NCI-H446 treated with DMSO at 0.1 percent for 48 hours (cell line): ENCODE measurements around the gene CSMD2.

Experiments
- DNase-seq: peaks from one replicate; lab custom pipeline; 2025; lab: John Stamatoyannopoulos, UW

Gene CSMD2

GRCh38 chr1:33960188-33960895 is 204.7 kb downstream of the CSMD2 start:
- DNase-seq = no peak

GRCh38 chr1:33957854-33958253 is 207.2 kb downstream of the CSMD2 start:
- DNase-seq = no peak

- no peak for DNase-seq
Measured at GRCh38 chr1:33955096-33955495, 209.9 kb downstream of the CSMD2 start.

- no peak for DNase-seq
Measured at GRCh38 chr1:33949570-33949969, 215.5 kb downstream of the CSMD2 start.

- no peak for DNase-seq
Measured at GRCh38 chr1:33948291-33948690, 216.7 kb downstream of the CSMD2 start.

DNA sequence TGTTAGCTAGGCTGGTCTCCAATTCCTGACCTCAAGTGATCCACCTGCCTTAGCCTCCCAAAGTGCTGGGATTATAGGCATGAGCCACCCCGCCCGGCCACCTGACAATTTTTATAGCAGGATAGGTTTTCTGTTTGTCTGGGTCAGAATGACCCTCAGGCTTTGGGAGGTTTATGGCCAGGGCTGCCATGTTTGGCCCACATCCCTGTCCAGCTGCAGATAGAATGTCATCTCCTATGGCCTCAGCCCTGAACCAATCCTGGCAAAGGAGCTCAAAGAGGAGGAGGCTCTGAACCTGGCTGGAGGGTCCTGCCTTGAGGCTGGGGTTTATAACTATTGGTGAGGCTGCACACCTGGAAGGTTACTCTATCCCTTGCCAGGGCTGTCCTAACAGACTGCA is 218.2 kb downstream of the CSMD2 start:
- DNase-seq = no peak

DNA sequence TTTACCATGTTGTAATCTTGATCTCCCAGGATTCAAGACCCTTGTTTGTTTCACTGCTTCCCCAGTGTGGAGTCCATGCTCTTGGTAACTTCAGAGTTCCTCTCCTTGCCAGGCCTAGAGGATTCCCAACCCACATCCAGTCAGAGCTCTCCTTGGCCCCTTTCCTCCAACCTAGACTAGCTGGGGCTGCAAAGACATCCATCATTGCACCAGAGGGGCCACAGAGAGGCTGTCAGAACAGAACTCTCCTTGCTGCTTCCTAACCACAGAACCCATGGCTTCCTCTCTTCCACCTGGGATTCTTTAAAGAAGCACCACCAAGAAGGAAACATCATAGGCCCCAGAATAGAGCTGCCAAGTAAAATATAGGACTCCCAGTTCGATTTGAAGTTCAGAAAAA is 220.2 kb downstream of the CSMD2 start:
- DNase-seq = no peak

DNA sequence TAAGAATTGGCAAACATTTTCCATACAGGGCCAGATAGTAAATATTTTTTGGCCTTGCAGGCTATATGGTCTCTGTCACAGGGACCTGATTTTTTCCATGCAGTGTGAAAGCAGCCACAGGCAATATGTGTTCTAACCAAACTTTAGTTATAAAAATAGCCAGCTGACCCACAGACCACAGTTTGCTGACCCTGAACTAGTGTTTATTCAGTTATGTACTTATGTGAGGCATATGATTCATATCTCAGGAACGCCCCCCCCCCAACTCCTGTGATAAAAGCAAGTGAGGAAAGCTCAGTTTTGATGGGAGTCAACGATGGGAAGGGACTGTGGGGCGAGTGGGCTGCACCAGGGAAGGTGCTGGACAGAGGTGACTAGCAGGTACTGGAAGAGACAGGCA is 221.1 kb downstream of the CSMD2 start:
- DNase-seq = no peak

DNA sequence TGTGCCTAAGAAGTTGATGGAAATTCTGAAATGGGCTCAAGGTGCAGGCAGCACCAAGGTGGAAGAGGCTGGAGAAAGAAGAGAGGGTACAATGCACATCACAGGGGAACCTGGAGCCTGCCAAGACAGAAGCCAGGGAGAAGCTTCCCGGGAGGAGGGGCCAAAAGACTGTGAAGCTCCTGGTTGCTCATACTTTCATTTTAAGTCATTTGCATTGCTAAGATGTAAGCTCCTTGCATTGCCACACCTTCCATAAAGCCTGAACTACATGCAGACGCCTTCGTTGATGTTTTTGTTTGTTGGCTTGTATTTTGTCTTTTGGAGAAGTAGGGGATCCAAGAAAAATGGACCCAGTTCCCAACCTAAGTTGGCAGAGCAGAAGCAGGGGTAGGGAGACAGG is 232.2 kb downstream of the CSMD2 start:
- DNase-seq = no peak

- DNase-seq = peak; percentile 41
Measured at GRCh38 chr1:33931111-33931475, 233.9 kb downstream of the CSMD2 start.

DNA sequence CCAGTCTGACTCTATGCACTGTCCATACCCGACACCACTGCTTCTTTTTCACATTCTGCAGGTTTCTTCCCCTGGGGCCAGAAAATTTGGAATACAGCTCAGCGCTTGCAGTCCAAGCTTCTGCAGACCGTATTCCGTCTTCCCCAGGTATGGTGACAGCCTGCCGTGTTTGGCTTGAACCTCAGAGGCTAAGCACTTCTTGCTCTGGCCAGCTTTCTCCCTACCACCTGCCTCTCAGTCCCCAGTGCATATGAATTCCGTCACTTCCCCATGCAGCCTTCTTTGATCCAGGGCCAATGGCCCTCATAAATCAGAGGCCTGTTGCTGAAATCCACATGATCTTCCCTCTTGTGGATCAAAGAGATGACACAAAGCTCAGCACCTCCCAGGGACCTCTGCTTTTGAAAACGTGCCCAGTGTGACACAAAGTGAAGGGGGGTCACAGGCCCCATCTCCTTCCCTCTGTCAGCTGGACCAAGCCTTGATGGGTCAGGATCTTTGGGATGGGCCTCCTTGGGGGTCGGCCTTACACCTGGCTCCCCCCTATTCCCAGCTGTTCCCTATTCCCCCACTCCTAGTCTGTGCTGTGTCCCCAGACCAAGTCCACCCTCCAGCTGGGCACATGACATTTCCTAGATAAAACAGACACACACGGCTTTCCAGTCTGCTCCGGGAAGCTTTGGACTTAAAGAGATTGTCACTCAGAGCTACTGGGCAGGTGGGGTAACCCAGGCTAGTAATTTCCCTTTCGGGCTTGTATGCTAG is 234.5 kb downstream of the CSMD2 start:
- no peak for DNase-seq

- no peak for DNase-seq
Measured at GRCh38 chr1:33928251-33928650, 236.8 kb downstream of the CSMD2 start.

- DNase-seq = no peak
Measured at GRCh38 chr1:33927721-33928120, 237.3 kb downstream of the CSMD2 start.

DNA sequence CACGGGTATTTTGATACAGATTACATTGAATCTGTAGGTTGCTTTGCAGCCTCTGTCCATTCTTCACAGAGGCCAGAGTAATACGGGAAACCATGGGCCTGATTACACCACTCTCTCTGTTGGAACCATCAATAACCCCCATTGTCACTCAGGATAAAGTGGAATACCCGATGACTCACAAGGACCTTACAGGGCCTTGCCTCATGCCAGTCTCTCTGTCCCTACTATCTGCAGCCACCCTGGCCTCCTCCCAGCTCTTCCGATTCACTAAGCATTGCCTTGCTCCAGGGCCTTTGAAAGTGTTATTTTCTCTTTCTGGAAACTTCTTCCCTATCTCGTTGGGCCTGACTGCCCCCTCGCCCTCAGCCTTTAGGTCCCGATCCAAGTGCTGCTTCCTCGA is 239.4 kb downstream of the CSMD2 start:
- no peak for DNase-seq

GRCh38 chr1:33921281-33921680 is 243.7 kb downstream of the CSMD2 start:
- no peak for DNase-seq

- DNase-seq = no peak
Measured at GRCh38 chr1:33918368-33918767, 246.7 kb downstream of the CSMD2 start.

GRCh38 chr1:33916786-33917185 is 248.2 kb downstream of the CSMD2 start:
- DNase-seq = no peak

GRCh38 chr1:33914531-33914930 is 250.5 kb downstream of the CSMD2 start:
- DNase-seq = no peak

DNA sequence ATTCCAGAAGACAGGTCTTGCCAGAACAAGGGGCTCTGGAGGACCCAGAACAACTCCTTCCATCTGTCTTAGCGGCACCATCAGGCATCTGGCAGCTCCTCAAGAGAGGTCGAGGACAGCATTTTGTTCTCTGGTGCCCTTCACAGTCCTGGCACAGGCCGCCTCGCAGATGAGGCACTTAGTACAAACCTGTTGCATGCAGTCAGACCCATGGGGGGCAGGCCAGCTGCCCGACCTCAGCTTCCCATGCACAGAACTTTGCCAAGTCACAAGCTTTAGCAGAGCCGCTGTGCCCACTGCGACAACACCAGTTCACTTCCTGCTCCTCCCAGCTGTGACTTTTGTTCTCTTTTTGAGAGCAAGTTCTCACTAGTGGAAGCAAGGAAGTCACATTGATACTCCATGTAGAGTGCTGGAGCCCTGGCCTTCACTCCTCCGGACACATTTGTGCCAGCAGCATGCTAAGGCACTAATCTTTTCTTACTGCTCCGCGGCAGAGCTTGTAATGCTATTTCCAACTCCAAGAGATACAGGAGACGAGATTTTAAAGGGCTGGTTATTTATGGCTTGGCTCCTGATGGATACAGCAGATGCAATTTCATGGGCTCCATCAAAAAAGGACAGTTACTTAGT is 256.6 kb downstream of the CSMD2 start:
- DNase-seq = peak; percentile 23

DNA sequence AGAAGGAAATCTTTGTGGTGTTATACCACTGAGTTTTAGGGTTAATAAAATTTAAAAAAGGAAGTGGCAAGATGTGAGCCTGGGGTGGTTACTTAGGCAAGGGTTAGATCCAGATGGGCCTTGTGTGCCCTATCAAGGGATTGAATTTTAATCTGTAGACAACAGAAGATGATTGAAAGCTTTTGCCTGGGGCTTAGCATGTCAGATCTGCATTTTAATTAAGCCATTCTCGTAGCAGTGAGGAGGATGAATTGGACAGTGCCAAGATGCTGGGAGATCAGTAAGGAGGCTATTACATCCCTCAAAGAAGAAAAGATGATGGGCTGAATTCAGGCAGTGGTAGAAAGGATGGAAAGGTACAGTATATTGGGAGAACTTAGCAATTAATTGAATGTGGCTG is 258.9 kb downstream of the CSMD2 start:
- DNase-seq = no peak

GRCh38 chr1:33905241-33905640 is 259.8 kb downstream of the CSMD2 start:
- DNase-seq = no peak

- DNase-seq = peak; percentile 49
Measured at GRCh38 chr1:33903210-33903589, 261.8 kb downstream of the CSMD2 start.

DNA sequence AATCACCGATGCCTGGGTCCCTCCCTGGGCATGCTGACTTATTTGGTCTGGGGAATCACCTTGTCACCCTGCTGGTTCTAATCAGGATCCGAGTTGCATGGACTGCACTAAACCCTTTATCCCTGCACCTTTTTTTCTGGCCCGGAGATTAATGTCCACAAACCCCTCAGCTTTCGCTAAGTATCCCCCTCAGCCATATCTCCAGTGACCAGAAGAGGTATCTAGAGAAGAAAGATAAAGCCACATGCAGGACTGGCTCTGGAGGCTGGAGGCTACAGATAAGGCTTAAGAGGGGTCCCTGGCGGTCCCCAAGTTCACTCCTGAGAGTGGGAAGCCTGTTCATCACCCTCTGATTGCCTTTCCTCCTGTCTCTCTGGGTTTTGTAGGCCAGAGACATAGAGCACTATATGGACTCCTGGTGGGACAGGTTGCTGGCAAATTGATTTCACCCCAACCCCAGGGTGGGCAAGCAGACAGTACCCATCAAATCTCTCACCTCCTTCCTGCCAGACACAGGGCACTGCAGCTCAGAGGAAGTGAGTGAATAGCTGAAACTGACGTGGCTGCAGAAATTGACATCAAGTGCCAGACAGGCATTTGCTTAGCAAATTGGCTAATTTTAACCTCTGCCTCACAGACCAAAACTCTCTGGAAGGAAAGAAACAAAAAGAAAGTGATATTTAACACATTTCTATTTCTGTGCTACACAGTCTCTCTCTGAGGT is 262.4 kb downstream of the CSMD2 start:
- no peak for DNase-seq
